ENCODE results near the gene NOL7.

Gene NOL7

GRCh38 chr6:13614926-13615791 is at the start of gene NOL7:
TSS of gene NOL7 (plus strand) at chr6:13615335. CDS start at chr6:13615359, 24 bp downstream.
- DNase-seq (ENCODE audit: insufficient read length, low spot score): peak; percentile 97

GRCh38 chr6:13565921-13566320 is 49.2 kb upstream of the NOL7 start:
- DNase-seq (ENCODE audit: insufficient read length, low spot score) (no peak), FAIRE-seq (no peak)

More at GRCh38 chr6:13614926-13615791, at the start of gene NOL7:
- peak; percentile 98 for FAIRE-seq

DNA sequence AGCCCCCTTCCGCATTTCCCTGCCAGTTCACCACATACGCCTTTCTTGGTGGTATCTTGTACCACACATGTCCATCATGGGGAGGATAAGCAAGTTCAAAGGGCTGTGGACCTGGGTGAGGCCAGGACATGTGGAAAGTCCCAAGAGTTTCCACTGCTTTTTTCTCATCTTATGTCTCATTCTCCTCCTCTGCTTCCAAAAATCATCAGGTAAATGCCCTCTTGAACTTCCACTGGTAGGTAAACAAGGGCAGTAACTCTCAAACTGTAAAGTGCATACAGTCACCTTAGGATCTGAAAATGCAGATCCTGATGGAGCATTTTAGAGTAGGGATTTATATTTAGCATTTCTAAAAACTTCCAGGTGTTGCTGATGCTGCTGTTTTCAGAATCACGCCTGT is 48.6 kb upstream of the NOL7 start:
- DNase-seq (ENCODE audit: insufficient read length, low spot score) (no peak), FAIRE-seq (no peak)

- no peak for FAIRE-seq
- DNase-seq (ENCODE audit: insufficient read length, low spot score): no peak
These were observed 46.2 kb upstream of the NOL7 start for GRCh38 chr6:13568970-13569369.

DNA sequence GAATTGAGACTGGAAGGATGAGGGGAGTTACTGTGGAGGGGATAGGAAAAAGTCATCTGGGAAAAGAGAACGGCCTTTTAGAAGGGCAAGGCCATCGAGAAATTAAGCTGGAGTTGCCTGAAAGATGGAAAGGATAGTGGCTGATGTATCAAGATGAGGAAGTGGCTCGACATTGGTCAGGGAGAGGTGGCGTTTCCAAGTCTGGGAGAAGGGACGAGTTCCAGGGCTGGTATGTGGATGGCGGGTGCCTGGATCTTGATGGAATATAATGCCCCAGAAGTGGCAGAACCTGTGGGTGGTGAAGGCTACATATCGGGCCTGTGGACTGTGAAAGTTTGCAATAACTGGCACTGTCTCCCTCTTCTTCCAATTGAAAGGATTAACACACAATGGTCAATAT is 42.9 kb upstream of the NOL7 start:
- no peak for FAIRE-seq

GRCh38 chr6:13572951-13573654 is 42.0 kb upstream of the NOL7 start:
- no peak for FAIRE-seq

More for the DNA sequence above, 42.9 kb upstream of the NOL7 start:
- no peak for DNase-seq (ENCODE audit: insufficient read length, low spot score)

DNA sequence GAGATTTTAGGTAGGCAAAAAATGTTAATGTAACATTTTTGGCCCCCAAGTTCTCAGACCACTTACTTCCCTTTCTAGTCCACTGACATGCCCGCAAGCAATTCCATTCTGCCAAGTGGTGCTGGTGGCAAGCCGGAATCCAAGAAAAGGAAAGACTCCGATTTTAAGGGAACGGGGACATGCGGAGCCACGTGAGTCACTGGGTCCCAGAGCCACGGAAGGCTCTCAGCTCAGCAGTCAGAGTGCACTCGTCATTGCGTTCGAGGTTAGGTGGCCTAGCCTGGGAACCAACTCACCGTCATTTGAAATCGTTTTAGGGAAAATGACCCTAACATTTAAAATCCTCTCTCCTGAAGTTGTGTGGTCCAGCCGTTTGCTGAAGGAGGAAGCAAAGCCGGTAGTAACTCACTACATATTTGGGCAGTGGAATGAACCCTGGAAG is 41.4 kb upstream of the NOL7 start:
- FAIRE-seq: peak; percentile 69
- DNase-seq (ENCODE audit: insufficient read length, low spot score): no peak

More at GRCh38 chr6:13572951-13573654, 42.0 kb upstream of the NOL7 start:
- no peak for DNase-seq (ENCODE audit: insufficient read length, low spot score)

GRCh38 chr6:13574149-13574570 is 41.0 kb upstream of the NOL7 start:
- DNase-seq (ENCODE audit: insufficient read length, low spot score) (peak; percentile 96), FAIRE-seq (peak; percentile 98)

DNA sequence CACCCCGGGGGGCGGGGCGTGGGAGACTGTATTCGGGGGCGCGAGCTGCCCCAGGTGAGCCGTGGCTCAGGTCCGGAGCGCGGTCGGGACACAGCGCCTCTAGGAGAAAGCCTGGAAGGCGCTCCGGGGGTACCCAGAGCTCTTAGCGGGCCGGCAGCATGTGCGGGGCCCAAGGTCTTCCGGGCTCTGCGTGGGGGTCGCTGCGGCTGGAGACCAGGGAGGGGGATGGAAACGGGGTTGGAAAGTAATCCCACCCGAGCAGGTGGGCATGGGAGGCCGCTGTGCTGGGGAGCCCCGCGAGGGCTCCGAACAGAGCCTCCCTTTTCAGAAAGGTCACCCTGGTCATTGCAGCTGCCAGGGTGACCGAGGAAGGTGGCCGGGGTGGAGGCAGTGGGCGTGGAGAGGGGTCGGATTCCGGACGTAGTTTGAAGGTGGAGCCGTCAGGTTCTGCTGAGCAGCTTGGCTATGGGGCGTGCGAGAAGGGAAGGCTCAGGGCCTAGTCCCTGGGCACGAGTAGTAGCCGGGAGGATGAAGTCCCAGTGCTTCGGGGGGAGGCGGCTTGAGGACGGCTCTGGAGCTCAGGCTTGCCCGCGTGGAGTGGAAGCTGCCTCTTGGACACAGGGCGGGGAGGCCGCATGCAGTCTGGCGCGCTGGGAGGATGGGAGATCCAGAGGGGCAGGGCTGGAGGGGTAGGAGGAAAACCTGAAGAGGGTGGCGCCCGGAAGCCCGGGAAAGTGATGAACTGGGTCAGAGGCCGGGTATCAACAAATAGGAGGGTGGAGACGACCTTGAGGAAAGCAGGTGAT is 40.4 kb upstream of the NOL7 start, which contains the start of gene SIRT5:
Gene SIRT5 (plus strand): TSS at position 31 of the 806 bp plus-strand sequence. CDS start 9,510 bp downstream, outside the sequence.
- FAIRE-seq (peak; percentile 86), DNase-seq (ENCODE audit: insufficient read length, low spot score) (peak; percentile 82)

DNA sequence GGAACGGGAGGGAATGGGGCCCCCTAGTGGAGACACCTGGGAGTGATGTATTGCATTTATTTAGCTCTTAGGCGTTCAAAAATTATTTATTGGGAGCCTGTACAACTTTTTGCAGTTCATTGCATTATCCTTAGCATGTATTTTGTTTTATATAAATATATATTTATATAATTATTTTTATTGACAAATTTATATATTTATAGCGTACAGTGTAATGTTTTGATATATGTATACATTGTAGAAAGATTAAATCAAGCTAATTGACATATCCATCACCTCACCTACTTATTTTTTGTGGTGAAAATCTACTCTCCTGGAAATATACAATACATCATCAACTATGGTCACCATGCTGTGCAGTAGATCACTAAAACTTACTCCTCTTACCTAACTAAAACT is 39.8 kb upstream of the NOL7 start:
- no peak for FAIRE-seq
- no peak for DNase-seq (ENCODE audit: insufficient read length, low spot score)

- DNase-seq (ENCODE audit: insufficient read length, low spot score): no peak
- no peak for FAIRE-seq
These were observed 39.1 kb upstream of the NOL7 start for GRCh38 chr6:13576017-13576416.

DNA sequence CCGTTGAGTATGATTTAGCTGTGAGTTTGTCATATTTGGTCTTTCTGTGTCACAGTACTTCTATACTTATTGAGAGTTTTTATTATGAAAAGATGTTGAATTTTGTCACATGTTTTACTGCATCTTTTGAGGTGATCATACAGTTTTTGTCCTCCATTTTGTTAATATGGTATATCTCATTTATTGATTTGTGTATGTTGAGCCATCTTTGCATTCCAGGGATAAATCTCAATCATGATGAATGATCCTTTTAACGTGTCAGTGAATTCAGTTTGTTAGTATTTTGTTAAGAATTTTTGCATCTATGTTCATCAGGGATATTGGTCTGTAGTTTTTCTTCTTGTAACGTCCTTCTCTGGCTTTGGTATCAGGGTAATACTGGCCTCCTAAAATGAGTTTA is 37.2 kb upstream of the NOL7 start:
- no peak for DNase-seq (ENCODE audit: insufficient read length, low spot score)

DNA sequence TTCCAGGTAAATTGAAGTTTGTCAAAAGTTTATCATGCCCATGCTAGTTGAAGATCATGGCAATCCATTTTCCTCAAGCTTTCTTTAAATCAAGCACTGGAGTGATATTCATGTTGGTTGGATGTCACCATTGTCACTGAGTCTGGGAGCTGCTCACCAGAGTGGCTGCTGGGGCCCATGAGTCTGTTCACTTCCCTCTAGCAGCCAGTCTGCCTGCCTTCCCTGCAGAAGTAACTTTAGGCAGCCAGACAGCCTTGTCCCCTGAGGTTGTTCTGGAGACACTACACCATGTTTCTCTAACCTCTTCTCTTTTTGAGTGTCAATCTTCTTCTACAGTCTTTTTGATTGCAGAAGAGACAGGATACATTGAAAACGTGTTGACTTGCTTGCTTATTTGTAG is 35.2 kb upstream of the NOL7 start:
- DNase-seq (ENCODE audit: insufficient read length, low spot score) (no peak), FAIRE-seq (no peak)

More for the DNA sequence above, 37.2 kb upstream of the NOL7 start:
- FAIRE-seq: no peak

DNA sequence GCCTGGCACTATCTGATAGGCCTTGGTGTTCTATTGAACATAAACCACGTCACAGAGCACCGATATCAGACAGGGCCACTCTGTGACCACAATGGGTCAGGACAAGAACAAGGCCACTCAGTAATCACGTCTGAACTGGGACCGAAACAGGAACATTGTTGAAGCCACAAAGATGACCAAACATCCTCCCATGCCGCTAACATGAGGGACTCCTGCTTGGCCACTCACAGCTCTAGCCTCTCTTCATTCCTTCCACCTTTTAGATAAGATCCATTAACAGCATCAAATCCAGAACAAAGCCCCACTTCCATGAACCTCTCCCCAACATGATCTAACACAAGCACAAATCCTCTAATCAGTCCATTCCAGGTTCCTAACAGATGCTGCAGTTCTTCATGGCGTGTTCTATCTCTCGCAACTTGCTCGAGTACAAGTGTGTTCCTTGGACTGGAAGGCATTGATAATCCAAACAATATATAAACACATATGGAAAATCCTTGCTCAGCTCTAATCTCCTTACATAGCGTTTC is 33.4 kb upstream of the NOL7 start:
- FAIRE-seq (no peak), DNase-seq (ENCODE audit: insufficient read length, low spot score) (no peak)

DNA sequence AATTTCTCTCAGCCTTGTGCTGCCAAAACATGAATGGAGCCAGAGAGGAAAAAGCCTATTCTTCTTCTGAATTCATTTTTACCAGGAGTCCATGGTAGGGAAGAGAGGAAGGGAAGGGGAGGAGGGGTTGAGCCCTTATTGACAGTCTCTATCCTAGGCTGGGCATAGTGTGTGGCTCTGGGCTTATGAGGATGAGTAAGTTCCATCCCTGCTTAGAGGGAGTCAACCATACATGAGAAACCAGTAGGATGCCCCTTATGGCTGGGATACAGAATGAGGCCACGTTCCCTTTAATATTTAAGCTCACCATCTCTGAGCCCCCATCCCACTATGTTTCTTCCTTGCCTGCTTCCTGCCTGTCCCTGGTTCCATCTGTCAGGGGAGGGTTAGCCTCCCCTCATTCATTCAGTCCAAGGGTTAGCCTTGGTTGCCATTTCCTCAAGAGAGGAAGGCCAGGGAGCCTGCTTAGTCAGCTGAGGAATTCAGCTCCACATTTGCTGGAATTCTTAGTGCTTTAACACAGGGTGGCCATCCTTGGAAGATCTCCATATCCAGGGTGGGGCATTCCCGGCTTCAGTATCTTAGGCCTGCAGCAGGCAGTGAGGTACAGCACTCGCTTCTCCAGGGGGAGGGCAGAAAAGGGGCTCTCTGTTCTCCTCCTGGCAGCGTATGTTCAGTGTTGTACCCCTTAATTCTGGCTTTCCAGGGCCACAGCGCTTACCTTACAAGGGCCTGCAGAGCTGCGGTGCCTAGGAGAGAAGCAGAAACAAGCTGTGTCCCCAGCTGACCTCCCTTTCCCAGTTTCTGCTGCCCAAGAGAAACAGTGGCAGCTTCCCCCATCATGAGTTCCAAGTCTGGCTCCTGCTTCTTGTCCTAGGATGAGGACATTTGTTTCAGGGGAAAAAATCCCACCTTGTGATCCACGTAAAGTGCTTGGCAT is 28.3 kb upstream of the NOL7 start:
- no peak for DNase-seq (ENCODE audit: insufficient read length, low spot score)
- FAIRE-seq: no peak

- no peak for FAIRE-seq
- DNase-seq (ENCODE audit: insufficient read length, low spot score): no peak
These were observed 25.3 kb upstream of the NOL7 start for GRCh38 chr6:13589801-13590200.

- DNase-seq (ENCODE audit: insufficient read length, low spot score) (no peak), FAIRE-seq (peak; percentile 95)
These were observed 24.5 kb upstream of the NOL7 start for GRCh38 chr6:13590574-13591153.

DNA sequence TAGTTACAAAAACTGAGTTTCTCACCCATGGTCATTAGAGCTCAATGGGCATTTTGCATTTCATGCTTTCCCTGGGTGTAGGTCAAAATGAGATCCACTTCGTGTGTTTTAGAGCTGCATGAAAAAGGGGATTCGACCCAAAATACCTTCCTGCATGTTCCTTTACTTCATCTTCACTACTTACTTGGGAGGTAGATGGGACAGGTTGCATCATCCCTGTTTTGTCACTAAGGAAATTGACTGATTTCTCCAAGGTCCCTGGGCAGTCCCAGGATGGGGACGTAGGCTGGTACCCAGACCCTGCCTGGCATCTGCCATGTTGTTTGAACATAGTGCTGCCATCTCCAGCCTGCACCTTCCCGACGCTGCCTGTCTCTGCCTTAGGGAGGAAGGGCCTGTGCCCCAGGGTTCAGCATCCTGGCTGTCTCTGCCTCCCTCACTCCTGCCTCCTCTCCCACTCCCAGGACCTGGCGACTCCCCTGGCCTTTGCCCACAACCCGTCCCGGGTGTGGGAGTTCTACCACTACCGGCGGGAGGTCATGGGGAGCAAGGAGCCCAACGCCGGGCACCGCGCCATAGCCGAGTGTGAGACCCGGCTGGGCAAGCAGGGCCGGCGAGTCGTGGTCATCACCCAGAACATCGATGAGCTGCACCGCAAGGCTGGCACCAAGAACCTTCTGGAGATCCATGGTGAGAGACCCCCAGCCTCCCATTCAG is 23.8 kb upstream of the NOL7 start:
- no peak for DNase-seq (ENCODE audit: insufficient read length, low spot score)
- FAIRE-seq: no peak
